ENCODE measurements around the gene SCYL1. TPM values are rescaled to one million over a fixed set of nuclear protein-coding genes. Genes with fewer than 3 reads are reported as not detected.

The SCYL1 gene
- total RNA-seq, 1 experiment from 2014 or later, result 54.7 TPM

GRCh38 chr11:65542738-65543390 lies 18.0 kb downstream of the SCYL1 start:
- Mint-ChIP-seq H3K4me3 (no peak overlapping the region), H3K9me3 (peaks cover 0 to 2% of the 10 kb centered on the region in 2 experiments; a peak in 1 of 5 replicates), H3K4me1 (peaks cover 10 to 25% of the 10 kb centered on the region in 2 experiments), H3K27me3 (ENCODE audit: low read depth) (peaks cover 68% of the 10 kb centered on the region), H3K27ac (no peak overlapping the region), H3K36me3 (ENCODE audit: insufficient read depth in 1 of 3, low read depth in 3 of 3) (peaks cover 0 to 2% (median 2%) of the 10 kb centered on the region in 3 experiments; a peak in 4 of 7 replicates)
- Histone ChIP-seq H3K14ac (ENCODE audit: insufficient read depth, low read length) (no peak overlapping the region), H3K27ac (ENCODE audit: insufficient read length, low read depth, low read length) (no peak overlapping the region), H4K20me1 (ENCODE audit: control insufficient read depth, insufficient read depth, insufficient read length) (peaks cover 2% of the 10 kb centered on the region), H2BK15ac (ENCODE audit: low read depth, low read length) (no peak overlapping the region), H4K5ac (ENCODE audit: insufficient read length, low read depth, low read length) (no peak overlapping the region), H2BK120ac (ENCODE audit: low read depth, low read length, poor library complexity, severe bottlenecking) (no peak overlapping the region), H2BK20ac (ENCODE audit: low read depth, low read length, poor library complexity, severe bottlenecking) (no peak overlapping the region), H3K4ac (ENCODE audit: low read depth, low read length) (no peak overlapping the region), H2BK5ac (ENCODE audit: insufficient read length, low read length) (no peak overlapping the region), H3K4me2 (ENCODE audit: insufficient read depth, insufficient read length, low read length) (no peak overlapping the region), H3T11ph (ENCODE audit: low read length) (no peak overlapping the region), H3K9ac (ENCODE audit: extremely low read depth, insufficient read length, low read length) (no peak overlapping the region), H3K23ac (ENCODE audit: insufficient read length, low read depth, low read length) (no peak overlapping the region), H3K4me1 (ENCODE audit: insufficient read depth, low read length) (no peaks in the 10 kb centered on the region), H2AK5ac (ENCODE audit: insufficient read length, low read length) (no peak overlapping the region), H4K8ac (replicated peaks; ENCODE audit: insufficient read length, low read depth, low read length) (no peak overlapping the region), H3K56ac (ENCODE audit: insufficient read length, low read depth, low read length) (no peak overlapping the region), H3K9me3 (ENCODE audit: control insufficient read depth, low read depth, low read length) (no peaks in the 10 kb centered on the region), H3K79me1 (ENCODE audit: insufficient read depth, low read depth, low read length, poor library complexity, severe bottlenecking) (no peaks in the 10 kb centered on the region), H2AFZ (ENCODE audit: low read length) (no peak overlapping the region), H3K18ac (ENCODE audit: insufficient read length, low read depth, low read length) (no peak overlapping the region), H2BK12ac (ENCODE audit: insufficient read length, low read depth, low read length) (no peak overlapping the region), H3K23me2 (ENCODE audit: insufficient read length, low read depth, low read length, poor library complexity, severe bottlenecking) (peaks cover 16% of the 10 kb centered on the region), H3K79me2 (ENCODE audit: insufficient read depth, low read length) (no peaks in the 10 kb centered on the region), H4K91ac (ENCODE audit: insufficient read length, low read depth, low read length) (no peak overlapping the region), H3K27me3 (ENCODE audit: insufficient read depth, low read length) (peaks cover 4% of the 10 kb centered on the region; the same call in 1 of the 2 replicates)
- no CpG with 5 or more reads among the region's 3 CpGs for WGBS (ENCODE audit: extremely low coverage, insufficient read length, low lambda C conversion rate)
- TF ChIP-seq CTCF (conservative IDR thresholded peaks at IDR 0.05), result no peak
- no peak for DNase-seq
